Colon (tissue), 2 donors: ENCODE results near the gene C12orf50.
"Not testable (repeated sequence)": the region's sequence is repeated elsewhere in the genome, so short reads cannot be mapped to it uniquely, and the experiment has no call there.

Source experiments
- FAIRE-seq: peaks from 2 replicates; lab custom pipeline; 2012; peaks lifted over from hg19 to GRCh38; lab: Jason Lieb, UNC
- donor health status: control.
- donor health status: control.

C12orf50 gene, protein sequence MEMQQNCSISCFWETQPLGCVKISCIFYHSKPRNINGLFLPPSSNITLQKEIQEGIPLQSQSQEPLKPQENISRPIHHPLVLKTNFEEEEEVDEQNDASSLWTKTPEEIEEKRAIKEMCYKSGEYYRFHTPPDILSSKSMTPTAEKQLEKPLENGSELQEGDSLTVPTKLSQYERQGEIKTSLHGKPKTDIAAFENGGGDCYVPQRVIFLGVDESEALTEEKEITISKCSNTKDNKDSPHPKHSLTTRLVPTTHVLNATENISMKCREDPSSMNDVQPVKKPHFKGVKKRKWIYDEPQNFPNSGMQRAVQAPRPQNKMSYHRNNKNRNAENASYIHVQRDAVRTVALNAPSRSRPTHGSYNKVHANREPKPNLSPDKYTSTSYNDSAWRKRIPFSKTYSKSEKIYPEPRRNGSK

DNA sequence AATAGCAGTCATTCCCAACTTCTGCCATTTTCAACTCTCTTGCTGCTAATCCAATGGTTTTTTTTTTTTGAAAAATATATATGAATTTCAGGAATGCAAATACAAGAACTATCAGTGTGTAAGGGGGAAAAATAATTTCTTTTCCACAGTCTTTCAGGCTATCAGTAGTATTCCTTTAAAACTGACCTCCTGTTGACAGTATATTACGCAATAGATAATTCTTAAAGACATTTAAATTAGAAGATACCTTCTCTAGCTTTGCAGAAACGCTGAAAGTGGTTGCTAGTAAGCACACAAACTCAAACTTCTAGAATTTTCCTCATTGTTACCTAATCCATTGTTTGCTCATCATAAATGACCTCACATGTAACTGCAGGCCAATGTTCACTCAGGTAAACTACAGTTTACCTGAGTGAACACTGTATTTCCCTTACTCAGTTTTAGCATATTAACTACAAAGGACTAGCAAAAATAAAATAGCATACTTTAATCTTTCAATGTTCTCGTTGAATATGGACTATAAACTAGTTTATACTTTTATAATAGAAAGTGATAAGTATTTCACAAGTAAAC lies at the start of gene C12orf50:
Gene C12orf50, minus strand, starts transcription at position 309 of the 573 bp plus-strand sequence. CDS start 2,439 bp downstream, outside the sequence.
- no peak for FAIRE-seq

DNA sequence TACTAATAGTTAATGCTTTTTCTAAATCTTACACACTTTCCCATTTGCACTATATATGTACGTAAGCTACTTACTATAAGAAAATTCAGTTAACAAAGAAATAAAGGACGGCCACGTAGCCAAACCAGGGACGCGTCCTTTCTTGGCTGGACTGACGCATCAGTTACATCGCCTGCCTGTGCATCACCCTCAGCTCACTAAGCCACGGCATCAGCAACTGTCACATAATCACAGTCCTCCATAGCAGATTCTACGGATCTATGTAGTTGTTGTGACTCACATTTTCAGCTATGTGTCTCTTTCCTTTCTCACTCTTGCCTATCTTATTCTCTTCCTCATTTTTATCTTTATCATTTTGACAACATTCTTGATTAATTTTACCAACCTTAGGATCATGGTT lies 38.1 kb upstream of the C12orf50 start:
- FAIRE-seq = no peak

DNA sequence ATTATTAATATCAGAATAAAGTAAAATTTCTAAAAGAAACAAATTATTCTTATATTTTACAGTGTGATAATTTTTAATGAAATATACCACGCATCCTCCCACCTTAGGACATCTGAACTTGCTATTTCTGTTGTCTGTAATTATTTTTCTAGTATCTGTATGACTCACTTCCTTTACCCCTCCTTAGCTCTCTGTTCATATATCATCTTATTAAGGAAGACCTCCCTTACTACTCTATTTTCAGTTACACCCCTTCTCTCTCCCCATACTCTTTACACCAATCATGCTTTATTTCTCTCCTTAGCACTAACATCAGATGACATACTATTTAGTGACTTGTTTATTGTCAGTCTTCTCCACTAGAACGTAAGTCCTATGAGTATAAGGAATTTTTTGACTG lies 34.2 kb upstream of the C12orf50 start:
- no peak for FAIRE-seq

DNA sequence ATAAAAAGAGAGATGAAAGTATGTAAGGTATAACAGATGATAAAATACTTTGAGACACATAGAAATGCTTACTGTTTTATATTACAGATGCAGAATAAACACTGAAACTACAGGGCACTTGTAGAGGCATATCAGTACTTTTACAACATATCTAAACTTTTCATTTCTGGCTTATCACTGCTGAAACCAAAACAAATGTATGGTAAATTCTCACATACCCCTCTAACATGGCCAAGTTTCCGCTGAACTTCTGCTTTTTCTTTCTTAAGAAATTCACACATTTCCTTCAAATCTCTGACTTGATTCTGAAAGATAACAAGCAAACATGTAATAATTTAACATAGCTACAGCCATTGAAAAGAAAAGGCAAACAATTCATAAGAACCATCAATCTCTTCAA lies 33.3 kb upstream of the C12orf50 start:
- no peak for FAIRE-seq

DNA sequence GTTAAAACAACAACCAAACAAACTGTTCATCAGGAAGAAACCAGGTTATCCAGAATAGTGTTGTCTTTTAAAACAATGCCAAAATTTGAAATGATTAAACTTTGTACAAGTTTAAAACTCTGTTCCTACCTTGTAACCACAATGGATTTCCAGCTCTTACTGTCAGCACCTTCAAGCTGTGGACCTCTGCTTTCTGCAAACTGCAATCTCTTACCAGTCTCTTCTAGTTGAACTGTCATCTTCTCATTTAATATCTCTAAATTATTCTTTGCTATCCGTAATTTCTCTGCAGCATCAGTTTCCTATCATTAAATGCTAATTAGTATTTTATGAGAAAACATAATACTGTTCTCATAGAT lies 29.5 kb upstream of the C12orf50 start:
- no peak for FAIRE-seq

DNA sequence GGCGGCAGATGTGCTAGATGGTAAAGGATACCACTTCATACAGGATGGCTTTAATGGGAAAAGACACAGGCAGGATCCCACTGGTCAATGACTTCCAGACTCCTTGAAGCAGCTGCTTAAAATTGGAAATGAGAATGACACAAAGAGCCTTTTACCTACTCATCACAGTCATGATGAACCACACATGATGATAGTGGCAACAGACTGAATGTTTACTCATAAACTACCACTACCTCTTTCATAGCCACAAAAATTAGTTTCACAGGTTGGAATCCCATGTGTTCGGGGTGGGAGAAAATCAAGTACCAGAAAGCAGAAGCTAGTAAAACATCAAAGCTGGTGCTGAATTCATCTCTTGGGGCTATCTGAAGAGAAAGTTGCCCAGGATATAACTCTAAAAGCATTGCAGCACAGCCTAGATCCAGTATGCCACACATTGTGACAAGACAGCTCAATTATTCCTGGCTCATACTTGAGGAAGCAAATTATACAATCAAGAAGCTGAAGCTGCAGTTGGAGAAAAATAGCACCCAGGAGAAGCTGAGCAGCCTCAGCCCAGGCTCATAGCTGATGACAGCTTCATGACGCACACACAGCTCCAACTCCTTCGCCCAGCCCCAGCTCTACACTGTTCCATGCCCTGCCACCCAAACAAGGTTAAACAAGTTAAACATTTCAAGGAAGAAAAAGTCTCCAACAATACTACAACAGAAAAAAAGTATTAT lies 29.0 kb upstream of the C12orf50 start:
- no peak for FAIRE-seq

DNA sequence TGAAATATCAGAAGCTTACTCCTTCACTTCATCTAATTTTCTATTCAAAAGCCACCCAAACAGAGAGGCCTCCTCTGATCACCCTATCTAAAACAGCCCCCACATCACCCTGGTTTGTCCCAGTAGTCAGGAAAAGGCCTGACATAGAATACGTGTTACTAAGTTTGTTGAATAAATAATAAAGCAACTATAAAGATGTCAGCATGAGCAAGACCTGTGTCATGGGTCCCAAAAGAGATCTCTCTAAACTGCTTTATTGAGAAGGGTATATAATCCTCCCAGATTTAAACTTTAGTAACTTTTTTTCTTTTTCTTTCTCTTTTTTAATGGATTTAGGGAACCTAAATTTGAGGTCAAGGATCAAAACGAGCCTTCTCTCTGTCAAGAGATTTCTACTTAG lies 27.4 kb upstream of the C12orf50 start:
- FAIRE-seq = no peak

DNA sequence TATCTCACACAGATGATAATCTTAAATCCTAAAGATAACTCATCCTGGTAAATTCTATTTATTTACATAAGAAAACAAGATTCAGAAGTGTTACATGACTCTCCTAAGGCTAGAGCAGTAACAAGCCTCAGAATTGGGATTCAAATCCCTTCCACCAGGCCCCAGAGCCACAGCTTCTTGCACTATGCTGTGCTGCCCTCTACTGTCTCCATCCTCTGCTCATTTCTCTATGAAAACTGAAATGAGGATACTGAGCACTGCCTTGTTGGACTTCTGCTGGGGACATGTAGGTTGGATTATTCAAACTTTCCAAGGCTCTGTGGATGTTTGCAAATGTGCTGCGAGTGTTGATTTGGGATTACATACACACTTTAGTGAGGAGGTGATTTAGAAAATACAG lies 23.5 kb upstream of the C12orf50 start:
- FAIRE-seq = no peak

DNA sequence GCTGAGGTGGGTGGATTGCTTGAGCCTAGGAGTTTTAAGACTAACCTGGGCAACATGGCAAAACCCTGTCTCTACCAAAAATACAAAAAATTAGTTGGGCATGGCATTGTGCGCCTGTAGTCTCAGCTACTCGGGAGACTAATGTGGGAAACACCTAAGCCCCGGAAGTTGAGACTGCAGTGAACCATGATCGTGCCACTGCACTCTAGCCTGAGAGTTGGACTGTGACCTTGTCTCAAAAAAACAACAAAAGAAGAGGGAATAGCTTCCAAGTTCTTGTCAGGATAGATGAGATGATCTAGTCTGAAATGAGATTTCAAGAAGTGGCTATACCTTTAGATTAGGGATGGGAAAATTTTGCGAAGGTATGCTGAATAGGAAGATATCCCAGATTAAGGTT lies 14.8 kb upstream of the C12orf50 start:
- FAIRE-seq = no peak

DNA sequence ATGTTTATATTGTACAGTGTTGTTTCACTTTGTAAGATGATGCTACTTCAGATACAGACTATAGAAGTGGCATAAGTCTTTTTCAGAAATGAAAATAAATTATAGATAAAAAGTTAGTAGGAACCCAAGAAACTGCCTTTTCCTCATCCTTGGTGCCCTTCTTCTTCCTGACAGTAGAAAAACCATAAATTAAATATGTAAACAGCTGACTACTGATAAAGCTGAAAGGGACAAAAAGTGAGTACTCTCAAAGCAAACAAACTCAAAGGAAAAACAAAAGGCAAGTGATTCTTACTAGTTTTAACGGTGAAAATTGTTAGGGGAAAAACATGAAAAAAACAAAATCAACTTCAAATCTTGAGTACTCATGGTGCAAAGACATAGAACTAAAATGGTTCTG lies 8.6 kb upstream of the C12orf50 start:
- no peak for FAIRE-seq

DNA sequence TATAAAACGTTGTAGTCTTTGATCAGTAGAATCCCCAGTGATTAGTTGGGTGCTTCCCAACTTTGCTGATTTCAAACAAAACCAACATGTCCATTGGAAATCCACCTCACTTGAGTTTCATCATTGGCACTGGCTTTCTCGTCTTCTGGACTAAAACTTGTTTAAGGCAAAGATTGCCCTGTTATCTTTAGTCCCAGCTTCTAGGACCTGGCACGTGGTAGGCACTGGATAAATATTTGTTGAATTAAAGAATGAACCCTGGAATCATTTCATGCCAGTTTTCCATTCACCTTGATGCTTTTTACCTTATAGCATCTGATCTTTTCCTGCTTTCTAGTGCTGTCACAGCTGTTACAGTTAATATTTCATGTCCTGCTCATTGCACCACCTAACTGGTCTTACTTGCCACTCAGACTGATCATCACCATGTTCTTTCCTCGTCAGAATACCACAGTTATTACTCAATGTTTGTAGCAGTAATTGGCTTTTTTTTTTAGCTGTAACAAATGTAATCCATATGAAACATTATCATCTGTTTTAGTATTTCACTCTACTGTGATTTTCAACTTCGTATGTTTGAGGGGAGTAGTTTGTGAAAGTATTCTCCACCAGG lies 7.3 kb upstream of the C12orf50 start:
- no peak for FAIRE-seq

DNA sequence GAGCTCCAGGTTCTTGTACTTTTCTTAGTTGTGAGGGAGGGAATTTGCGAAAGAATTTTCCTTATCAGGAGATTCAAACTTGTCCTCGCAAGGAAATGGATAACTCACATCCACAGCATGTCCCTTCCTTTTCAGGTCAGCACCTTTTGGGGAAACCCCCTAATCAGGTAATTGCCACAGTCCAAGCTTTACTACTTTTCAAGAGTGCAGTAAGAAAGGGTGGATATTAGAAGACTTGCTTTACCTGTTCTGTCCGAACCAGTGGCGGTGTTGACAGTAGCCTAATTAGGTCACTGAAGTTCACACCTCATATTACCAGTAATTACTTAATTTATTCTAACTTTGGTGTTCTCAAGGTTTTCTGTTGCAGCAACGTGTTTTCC lies 6.7 kb upstream of the C12orf50 start:
- FAIRE-seq = no peak

DNA sequence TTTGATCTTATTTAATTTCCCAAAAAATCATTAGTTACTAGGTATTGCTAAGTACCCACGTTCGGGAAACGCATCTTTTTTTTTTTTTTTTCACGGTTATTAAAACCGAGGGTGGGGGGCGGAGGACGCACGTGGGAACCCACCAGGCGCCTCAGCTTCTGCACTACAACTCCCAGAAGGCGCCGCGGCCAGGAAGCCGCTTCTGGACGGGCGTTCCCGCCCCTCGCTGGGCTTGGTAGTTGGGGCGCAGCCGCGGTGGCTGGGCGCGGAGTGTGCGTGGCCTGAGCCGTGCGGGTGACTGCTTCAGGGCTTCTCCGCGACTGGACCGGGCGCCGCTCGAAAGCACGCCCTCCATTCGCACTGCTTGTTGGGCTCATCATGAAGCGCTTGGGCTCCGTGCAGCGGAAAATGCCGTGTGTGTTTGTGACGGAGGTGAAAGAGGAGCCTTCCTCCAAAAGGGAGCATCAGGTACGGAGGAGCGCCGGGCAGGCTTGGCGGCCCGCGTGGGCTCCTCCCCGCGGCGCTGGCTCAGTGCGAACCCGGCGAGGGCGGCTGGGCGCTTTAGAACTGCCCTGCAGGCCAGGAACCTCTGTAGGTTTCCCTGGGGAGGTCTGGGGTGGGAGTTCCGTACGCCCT lies 6.2 kb upstream of the C12orf50 start:
- no peak for FAIRE-seq

DNA sequence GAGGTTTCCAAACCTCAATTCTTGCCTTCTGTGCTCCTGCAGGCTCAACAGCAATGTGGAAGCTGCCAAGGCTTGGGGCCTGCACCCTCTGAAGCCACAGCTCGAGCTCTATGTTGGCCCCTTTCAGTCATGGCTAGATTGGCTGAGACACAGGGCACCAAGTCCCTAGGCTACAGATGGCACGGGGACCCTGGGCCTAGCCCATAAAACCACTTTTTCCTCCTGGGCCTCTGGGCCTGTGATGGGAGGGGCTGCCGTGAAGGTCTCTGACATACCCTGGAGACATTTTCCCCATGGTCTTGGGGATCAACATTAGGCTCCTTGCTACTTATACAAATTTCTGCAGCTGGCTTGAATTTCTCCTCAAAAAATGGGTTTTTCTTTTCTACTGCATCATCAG lies 2.0 kb upstream of the C12orf50 start:
- FAIRE-seq = not testable (repeated sequence)

DNA sequence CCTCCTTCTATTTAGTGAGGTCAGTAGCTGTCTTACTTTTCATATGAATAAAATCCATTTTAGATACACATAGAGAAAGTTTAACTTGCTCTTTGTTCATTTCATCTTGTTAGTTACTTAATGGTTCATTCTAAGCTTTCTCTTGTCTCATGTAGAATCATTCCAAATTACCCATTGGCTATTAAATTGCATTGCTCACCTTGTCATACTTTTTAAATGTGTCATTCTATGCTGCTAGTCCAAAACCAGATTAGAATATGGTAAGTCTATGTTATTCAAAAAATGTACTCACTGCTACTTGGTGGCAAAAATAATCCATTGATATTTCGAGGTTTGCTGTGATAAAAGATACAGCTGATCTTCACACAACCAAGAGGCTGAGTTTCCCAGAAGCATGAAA lies 3.0 kb downstream of the C12orf50 start:
- no peak for FAIRE-seq

DNA sequence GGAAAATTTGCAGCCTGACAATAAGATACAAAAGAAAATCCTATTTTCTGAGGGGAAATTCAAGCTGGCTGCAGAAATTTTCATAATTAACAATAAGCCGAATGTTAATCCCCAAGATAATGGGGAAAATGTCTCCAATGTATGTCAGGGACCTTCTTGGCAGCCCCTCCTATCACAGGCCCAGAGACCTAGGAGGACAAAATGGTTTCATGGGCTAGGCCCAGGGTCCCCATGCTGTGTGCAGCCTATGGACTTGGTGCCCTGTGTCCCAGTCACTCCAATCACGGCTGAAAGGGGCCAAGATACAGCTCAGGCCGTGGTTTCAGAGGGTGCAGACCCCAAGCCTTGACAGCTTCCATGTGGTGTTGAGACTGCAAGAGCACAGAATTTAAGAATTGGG lies 11.2 kb downstream of the C12orf50 start:
- FAIRE-seq = no peak

DNA sequence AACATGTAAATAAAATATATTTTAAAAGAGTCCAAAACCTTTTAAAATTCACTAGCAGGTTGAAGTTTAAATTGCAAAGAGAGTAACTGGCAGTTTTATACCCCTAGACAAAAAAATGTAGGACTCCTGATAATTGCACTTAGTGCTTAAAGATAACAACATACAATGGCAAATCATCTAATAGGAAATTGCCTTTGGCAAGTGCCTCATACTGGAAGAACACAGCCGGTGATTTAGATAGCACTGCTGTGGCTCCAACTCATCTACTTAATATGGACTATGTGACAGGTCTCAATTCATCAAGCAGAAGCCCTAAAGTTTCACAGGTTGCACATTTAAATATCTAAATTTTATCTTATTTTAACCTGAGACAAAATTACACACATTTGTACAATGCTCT lies 13.4 kb downstream of the C12orf50 start:
- FAIRE-seq = no peak

DNA sequence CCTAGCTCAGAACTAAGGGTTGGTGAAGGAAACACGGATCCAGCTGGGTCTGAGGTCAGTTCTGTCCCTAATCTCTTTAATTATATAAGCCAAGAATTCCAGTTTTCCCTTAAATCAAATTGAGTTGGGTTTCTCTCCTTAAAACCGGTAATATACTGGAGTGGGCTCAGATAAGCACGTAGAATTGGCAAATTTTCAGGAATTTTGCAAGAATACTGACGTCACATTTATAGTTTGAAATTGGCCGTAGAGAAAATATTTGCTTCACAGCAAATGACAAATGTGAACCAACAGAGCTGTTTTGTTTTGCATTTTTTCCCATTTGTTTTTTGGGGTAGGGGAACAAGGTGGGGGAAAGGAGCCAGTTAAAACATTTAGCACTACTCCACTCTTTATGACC lies 17.4 kb downstream of the C12orf50 start:
- FAIRE-seq = no peak

DNA sequence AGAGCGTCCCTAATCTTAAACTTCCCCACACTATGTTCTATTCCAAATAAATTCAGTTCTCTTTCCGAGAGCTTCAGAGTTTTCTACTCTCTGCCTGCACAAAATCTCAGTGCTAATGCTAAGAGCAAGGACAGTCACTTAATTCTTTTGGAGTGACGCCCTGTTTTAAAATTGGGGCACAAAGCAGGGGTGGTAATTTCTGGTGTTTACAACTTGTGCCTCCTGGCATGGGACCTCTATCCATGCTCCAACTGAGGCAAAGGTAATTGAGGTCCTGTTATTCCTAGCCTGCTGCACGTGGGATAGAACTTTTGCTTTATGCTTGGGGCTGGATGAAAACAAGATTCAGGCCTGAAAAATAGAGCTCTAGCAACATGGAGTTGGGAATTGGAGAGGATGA lies 22.9 kb downstream of the C12orf50 start:
- no peak for FAIRE-seq

DNA sequence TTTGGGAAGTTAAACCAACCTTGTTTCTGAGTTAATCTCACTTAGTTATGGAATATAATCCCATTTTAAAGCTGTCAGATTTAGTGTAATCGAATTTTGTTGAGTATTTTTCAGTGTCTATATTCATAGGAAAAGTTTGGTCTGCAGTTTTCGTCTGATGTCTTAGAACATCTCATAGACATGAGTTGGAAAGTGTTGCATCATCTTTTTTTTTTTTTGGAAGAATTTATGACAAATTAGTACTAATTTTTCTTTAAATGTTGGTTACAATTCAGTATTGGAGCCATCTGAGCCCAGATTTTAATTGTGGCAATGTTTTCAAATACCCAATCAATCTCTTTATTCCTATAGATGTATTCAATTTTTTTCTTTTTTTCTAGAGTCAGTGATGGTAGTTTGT lies 27.9 kb downstream of the C12orf50 start:
- FAIRE-seq = no peak

DNA sequence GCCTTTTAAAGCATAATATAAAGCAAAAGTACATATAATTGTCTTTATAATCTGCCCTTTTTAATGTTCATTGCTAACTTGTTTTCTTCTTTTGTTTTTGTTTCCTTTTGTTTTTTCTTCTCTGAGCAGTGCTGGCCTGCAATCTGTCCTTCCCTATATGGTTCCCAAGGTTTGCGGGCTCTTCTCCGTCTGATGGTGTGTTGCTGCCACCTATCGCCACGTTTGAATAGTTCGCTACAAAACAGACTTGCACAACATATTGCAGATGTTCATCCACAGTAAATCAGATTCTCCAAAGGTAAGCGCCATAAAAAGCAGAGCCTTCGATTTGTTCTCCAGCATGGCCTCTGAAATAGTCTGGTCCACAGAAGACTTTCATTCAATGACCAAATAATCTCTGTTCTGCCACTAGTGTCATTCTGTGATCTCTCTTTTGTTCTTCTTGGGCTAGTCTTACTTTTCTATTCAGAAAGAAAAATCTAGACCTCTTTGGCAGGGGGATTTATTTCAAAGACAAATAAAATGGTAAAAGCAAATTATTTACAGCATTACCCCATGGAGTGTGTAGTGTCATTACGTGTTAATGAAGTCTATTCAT lies 33.5 kb downstream of the C12orf50 start:
- FAIRE-seq = no peak

DNA sequence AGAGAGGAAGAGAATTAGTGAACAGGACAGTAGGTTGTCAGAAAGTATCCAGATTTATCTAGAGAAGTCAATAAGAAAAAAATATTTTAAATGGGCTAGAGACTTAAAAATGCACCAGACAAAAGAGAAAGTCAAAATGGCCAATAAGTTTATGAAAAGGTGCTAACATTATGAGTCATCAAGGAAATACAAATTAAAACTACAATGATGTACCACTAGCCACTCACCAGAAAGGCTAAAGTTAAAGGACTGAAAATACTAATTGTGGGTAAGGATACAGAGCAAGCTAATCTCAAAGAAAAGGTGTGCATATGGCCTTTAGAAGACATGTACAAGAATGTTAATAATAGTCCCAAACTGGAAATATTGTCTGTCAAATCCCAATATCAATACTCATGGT lies 37.7 kb downstream of the C12orf50 start:
- FAIRE-seq = no peak
